SKM-1 (cell line): ENCODE results near the gene FAM110A.
"Not testable (repeated sequence)": the region's sequence is repeated elsewhere in the genome, so short reads cannot be mapped to it uniquely, and the experiment has no call there.

Experiments used
- DNase-seq: peaks from one replicate; lab custom pipeline; 2025; ENCODE audit not compliant: unreplicated experiment; lab: John Stamatoyannopoulos, UW

The FAM110A gene

DNA sequence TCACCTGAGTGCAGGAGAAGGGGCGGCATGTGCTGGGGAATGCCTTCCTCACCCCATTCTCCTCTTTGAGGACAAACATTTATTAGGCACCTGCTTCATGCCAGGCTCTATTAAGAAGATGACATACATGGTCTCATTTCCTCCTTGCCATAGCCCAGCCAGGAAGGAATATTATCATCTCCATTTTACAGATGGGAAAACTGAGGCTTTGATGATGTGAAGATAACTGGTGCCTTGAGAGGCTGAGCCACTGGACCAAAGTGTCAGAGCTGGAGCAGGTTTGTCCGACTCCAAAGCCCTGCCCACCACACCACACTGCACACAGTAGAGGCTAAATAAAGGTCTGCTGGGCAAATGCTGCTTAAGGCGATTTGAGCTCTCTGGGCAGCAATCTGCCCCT is 37.2 kb downstream of the FAM110A start:
- DNase-seq, result no peak

DNA sequence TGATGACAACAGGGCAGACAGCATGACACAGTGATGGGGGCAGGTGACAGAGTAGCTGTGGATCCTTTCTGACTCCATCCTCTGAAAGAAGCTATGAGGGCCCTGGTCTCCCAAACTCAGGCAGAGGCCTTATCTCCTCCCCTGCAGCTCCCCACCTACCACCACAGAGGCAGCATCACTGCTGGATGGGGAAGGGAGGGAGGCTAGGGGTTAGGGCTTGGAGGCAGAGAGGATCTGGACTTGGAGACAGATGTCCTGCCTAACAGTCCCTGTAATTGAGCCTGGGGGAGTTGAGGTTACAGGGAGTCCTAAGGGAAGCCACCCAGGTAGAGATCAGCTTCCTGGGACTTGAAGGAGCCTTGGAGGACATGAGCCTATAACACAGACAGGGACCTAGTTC is 37.9 kb downstream of the FAM110A start:
- DNase-seq, result no peak

DNA sequence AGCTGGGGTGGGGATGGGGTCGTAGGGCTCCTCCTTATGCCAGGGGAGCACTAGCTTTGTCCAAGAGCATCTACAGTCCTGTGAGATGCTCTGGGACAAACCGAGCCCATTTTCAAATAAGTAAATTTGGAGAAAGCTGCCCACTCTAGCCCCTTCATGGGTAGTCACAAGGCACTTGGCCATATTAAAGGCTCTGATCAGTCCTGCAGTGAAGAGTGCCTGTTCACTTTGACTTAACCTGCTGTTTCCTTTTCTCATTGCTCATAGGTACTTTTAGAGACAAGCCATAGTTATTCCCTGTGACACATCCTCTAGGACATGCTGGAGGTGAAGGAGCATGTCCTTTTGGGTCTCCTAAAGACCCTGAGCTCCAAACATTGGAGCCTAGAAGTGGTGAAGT is 38.4 kb downstream of the FAM110A start:
- no peak for DNase-seq

DNA sequence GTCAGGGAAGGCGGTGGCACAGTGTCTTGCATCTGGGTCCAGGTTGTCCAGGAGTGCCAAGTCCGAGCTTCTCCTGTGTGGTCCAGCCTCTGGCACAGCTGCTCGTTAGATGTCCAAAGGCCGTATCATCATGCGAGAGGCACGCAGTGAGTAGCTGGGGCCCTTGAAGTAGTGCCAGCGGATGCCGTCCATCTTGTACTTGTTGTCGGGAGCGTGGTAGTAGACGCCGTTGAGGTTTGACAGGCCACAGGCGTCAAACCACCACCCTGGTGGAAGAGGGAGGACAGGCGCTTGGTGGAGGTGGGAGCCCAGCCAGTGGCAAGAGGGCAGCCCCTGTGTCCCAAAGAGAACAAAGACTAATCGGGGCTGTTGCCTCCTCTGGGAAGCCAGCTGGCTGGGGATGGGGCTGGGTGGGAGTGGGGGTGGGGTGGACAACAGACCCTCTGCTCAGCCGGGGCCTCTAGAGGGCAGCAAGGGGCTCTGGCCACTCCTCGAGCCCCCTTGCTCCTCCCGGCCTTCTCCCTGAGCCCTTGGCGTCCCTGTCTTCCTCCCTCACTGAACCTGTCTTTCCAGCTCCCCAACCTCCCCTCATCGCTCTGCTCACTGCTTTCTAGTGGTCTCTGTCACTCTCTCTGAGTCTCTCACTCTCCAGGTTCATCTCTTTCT is 39.5 kb downstream of the FAM110A start:
- no peak for DNase-seq

DNA sequence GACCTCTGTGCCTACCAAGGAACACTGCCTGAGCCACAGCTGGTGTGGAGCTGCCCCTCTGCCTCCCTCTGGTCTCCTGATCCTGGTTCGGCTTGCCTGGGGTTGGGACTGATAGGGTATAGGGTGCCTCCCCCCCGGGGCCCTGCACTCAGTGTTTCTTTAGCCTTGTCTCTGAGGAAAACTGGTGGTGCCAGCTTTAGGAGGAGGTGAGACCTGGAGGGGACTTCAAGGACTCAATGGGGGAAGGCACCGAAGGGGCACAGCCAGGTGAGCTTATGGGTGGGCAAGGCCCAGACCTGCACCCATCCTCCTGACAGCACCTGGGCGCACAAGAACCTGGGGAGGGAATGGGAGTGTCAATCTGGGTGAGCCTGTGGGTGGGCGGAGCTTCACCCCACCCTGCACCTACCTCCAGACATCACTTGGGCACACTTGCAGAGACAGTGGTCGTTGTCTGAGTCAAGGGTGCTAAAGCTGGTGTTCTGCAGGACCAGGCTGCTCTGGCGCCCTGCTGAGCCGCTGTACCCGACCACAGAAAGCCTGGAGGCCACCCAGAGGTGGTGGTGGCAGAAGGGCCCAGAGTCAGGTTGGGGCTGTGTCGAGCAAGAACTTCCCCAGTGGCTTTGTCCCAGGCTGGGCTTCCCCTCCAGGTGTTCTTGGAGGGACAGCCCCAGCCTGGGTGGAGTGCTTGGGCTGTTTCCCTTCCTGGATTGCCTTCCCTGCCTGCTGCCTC is 40.5 kb downstream of the FAM110A start:
- DNase-seq, result no peak

DNA sequence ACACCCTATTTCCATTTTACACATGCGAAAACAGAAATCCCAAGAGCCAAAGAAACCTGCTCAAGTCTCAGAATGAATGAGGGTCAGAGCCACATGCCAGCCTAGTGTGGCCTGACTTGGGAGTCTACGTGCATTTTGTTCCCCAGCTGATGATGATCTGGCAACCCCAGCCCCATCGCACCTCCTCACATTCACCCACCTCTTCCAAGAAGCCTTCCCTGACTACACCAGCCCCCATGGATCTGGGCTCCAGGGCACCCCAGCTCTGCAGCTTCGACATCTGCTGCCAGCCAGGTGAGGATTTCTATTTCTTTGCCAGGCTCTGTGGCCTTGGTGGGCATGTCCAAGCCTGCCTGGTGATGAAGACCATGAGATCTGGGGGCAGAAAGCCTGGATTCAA is 41.6 kb downstream of the FAM110A start:
- no peak for DNase-seq

DNA sequence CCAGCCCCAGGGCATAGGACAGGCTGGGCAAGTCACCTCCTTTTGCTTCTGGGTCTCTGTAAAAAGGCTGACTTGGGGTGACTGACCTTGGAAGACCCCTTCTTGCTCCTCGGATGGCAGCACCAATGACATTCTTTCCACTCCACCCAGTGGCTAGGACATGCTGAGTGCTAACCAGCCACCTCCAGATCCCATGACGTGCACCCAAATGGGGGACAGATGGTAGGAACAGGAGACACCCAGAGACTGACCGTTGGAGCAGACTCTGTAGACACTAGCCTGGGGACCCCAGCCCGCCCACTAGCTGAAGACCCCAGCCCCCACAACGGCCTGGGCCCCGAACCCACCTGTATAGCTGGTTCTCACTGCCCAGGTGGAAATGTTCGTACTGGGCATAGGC is 44.3 kb downstream of the FAM110A start:
- no peak for DNase-seq

DNA sequence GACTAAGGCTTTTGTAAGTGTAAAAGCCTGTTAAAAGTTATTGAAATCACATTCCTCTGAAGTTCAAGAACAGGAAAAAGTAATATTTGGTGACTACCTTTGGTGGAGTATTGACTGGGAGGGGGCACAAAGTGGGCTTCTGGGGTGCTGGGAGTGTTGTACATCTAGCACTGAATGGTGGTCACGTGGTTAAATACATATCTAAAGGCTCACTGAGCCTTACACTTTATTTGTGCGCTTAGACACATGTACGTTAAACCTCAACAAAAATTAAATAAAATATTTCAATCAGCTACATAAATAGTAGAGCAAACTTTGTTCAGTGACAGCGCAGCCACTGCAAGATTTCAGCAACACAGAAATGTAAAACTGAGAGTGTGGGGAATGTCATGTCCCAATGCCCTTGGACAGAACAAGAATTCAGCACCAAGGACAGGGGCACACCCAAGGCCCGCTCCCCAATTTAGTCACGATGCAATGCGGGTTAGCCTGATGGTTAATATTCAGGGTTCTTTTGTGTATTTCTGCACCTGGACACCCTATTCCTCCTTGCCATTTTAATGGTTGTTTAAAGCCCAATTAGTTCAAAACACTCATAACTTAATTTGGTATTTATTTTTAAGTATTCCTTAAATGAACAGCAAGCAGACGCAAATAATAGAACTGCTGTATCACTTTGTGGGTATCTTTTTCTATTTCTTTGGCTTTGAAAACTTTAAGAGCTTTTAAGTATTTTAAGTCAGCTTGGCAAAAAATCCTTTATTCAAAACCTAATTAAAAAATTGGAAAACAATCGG is 45.2 kb downstream of the FAM110A start:
- DNase-seq, result no peak

DNA sequence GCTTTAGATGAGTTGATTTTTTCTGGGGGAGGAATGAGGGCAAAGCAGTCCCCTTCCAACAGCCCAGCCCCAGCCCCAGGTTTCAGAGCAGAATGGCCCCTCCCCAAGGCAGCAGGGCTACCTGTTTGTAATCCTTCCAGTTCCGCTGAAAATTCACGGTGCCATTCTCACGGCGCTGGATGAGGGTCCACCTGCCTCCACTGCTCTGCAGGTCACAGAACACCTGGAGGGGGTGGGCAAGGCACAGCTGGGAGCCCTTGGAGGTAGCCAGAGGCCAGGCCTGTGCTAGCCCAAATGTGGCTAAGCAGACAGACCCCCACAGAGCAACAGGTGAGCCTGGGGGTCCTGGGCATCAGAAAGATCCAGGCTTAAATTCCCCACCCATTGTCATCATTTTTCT is 46.1 kb downstream of the FAM110A start:
- no peak for DNase-seq

DNA sequence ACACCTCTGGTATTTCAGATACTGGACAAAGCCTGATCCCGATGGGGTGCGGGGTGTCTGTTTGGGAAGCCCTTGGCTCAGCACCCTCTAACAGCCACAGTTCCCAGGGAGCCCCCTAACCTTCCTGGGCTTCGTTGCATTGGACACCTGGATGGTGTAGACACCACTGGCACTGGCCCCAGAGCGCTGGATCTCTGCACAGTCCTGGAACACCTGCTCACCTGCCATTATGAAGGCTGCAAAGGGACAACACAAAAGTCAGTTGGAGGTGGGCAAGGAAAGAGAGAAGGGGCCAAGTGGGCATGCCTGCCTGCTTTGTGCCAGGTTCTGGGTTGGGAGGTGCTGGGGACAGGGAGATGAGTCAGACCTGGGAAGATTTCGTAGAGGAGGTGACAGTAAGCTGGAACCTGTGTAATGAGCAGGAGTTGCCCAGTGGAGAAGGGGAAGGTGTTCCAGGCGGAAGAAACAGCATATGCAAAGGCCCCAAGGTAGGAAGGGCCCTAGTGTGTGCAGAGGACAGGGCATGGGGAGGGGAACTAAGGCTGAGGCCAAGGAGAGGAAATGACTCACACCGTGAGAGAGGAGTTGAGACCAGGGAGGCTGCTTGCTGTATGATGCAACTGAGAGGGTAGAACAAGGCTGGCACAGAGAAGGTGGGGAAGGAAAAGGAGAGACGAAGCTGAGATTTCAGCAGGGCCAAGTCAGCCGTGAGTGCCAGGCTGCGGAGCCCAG is 47.7 kb downstream of the FAM110A start:
- DNase-seq, result peak; percentile 34

DNA sequence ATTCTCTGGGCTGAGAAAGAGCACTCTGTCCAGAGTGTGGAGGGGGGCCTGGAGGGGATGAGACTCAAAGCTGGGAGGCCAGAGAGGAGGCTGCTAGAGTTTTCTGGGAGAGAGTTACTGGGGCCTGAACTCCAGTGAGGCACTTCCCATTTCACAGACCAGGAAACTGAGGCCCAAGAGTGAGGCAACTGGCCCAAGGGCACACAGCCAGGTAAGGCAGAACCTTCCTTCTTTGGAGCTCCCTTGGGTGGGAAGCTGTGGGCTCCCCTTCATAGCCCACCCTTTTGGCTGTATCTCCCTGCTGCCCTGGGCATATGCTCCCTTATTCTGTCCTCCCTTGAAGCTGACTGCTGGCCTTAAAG is 48.2 kb downstream of the FAM110A start:
- DNase-seq, result no peak

DNA sequence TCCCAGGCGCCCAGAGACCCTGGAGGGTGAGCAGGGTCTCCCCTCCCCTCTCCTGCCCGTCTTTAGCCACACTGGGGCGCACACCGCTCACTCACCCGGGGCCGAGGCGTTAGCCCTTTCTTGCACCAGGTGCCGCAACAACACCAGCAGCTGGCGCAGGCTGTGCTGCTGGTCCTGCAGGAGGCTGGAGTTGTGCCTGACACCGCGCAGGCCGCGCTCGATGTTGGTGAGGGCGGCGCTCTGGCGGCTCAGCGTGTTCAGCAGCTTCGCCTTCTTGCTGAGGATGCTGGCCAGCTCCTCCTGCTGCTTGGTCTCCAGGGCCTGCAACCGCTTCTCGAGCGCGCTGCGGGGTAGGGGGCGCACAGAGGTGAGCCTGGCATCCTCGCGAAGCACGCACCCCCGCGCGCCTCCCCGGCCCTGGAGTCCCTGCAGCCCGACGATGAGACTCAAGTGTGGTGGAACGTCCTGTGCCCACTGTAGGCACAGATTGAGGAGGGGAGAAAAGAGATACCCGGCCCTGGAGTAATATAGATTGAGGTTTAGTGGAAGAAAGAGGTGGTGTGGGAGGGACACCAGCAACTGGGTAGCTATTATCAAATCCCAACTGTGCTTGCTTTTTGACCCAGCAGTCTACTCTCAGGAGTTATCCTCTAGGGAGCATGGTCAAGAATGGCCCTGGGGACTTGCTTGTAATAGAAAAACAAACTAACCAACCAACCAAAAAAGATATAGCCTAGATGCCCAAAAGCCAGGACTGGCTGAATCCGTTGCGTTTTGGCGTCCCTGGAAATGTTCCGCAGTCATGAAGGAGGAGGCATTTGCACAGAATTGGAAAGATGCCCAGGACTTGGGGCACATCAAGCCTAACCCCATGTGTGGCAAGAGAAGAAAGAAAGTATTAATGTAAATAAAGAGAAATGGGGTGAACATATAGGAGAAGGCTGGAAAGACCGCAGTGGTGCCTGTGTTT is 51.8 kb downstream of the FAM110A start:
- no peak for DNase-seq

DNA sequence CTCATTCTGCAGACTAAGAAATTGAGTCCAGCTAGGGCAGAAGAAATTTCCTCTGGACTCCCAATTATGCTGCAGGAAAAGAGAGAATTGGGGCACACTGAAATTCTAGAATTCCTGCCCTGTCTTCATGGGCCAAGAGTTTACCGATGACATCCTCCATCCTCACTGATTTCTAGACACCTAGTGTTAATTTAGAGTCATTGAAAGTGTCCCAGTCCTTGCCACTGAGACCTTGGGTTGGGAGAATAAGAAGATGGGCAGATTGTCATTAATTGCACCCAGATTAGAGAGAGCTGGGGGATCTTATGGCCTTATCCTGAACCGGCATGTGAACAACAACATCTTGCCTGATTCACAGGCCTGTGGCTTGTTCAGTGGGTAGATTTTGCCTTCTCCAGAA is 53.6 kb downstream of the FAM110A start:
- DNase-seq, result no peak

DNA sequence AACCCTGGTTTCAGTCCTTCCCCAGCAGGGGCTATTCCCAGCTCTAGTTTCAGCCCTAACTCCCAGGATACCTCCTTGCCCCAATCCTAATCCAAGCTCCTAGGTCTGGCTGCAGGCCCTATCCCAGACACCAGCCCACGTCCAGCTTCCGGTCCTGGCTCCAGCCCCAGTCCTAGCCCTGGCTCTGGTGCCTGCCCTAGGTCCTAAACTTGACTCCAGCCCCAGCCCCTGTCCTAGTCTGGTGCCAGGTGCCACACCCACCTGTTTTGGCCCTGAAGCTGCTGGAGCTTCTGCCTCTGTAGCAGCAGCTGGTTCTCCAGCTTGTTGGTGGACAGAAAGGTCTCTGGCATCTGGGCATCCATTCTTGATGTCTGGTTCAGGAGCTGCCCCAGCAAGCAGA is 54.5 kb downstream of the FAM110A start:
- no peak for DNase-seq

DNA sequence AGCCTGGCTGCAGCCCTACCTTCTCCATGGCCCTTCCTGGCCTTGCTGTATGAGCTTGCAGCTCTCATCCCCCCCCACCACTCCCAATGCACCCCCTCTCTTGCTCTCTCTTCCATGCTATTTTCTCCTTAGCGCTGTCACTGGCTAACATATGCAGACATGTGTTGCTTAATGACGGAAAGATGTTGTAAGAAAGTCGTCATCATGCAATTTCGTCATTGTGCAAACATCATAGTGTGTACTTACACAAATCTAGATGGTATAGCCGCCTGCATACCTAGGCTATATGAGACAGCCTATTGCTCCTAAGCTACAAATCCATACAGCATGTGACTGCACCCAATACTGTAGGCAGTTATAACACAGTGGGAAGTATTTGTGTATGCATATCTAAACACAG is 55.6 kb downstream of the FAM110A start:
- DNase-seq, result no peak

DNA sequence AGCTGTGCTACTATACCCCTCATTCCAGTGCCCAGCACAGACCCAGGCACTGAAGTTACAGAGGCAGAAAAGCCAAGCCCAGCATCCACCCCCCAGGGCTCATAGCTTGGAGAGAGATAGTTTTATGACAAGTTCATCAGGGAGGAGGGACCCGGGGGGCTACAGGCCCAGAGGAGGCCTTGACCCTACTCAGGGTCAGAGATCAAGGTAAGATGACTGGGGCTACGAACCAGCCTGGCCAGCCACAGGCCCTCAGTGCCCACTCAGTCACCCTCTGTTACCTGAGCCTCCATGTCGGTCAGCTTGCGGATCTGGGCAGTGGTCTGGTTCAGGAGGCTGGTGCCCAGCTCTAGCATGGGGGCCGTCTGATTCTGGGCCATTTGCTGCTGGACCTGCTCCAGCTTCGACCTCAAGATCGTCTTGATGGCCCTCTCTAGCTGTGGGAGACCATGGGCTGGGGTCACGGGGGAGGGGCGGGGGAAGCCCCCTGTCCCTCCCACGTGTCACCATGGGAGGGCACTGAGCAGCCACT is 56.5 kb downstream of the FAM110A start:
- no peak for DNase-seq

DNA sequence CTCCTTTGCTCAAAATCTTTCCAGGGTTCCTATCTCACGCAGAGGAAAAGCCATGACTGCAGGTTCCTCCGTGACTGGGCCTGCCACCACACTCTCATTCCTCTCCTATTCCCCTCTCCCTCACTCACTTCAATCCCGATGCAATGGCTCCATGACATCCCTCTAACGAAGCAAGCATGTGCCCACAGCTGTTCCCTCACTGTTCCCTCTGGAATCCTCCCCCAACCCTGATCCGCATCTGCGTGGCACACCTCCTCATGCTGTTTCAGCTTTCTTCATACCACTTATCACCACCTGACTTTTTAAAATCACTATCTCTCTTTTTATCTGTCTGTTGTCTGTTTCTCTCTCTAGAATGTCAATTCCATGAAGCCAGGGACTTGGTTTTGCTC is 57.1 kb downstream of the FAM110A start:
- DNase-seq, result no peak

DNA sequence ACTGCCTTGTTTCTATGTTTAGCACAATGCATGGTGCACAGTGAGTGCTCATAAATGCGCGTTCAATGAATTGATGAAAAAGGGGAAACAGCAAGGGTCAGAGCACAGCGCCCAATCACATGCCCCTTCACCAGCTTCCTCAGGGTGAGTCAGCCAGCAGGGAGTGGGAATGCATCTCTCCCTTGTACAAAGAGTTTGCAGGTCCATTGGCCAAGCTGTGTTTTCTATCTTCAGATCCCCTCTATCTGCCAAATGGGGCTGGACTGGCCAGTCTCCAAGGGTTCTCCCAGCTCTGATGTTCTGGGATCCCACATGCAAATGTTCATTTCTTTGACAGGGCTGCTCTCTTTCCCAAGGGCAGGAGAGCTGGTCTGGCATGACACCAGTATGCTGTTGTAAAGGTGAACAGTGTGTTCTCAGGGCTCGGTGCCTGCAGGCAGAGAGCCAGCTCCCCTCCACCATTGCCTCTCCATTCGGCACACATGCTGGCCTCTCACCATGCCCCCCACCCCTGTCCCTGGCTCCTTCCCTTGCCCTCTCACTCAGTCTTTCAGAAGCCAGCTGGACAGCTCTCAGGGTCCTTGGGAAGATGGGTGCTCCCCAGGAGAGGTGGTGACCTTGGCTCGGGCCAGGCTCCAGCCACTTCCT is 57.7 kb downstream of the FAM110A start:
- no peak for DNase-seq

DNA sequence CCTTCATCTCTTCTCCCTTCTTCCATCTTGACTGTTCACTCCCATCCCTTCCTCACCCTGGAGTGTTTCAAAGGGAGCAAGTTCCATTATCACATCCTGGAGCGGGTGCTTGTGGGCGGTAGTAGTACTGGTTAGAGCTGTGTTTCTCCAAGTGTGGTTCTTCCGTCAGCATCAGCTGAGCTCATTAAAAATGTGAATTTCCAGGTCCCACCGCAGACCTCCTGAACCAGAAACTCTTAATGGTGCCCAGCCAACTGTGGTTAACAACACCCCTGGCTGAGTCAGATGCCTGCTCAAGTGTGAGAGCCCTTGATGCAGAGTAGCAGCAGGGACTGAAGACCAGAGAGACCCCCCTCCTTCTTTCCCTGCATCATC is 58.2 kb downstream of the FAM110A start:
- DNase-seq, result no peak

DNA sequence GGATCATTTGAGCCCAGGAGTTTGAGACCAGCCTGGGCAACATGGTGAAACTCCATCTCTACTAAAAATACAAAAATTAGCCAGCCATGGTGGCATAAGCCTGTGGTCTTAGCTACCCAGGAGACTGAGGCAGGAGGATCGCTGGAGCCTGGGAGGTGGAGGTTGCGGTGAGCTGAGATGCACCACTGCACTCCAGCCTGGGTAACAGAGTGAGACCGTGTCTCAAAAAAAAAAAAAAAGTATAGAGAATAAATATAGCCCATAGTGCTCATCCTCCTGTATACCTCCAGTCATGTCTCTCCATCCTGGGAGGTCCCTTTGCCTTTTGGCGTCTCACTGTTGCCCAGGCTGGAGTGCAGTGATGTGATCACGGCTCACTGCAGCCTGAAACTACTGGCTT is 58.9 kb downstream of the FAM110A start:
- DNase-seq, result not testable (repeated sequence)
